NT2/D1 (cell line): Measurements from ENCODE around the gene PLPP6.

Experiments used
- DNase-seq: peaks from one replicate; pipeline ENCODE4 v3.0.0-alpha.2; 2011; ENCODE audit warnings: low read depth, low spot score
- H3K27me3 ChIP-seq: 2 replicates; pipeline ENCODE4 v1.6.0; 2011; ENCODE audit warnings: mild to moderate bottlenecking; ENCODE audit not compliant: insufficient read length, insufficient read depth
- H3K36me3 ChIP-seq: 2 replicates; pipeline ENCODE4 v1.6.1; 2011; ENCODE audit warnings: mild to moderate bottlenecking, low read length, mixed read lengths; ENCODE audit not compliant: insufficient read depth, insufficient read length
- H3K4me1 ChIP-seq: 2 replicates; pipeline ENCODE4 v1.5.1; 2011; ENCODE audit not compliant: insufficient read depth, insufficient read length
- H3K4me3 ChIP-seq: 2 replicates; pipeline ENCODE4 v1.5.1; 2011; ENCODE audit warnings: low read depth; ENCODE audit not compliant: insufficient read length
- H3K9ac ChIP-seq: 2 replicates; pipeline ENCODE4 v1.6.0; 2011; ENCODE audit warnings: low read depth; ENCODE audit not compliant: insufficient read length
- H3K9me3 ChIP-seq: 2 replicates; pipeline ENCODE4 v1.5.1; 2011; ENCODE audit warnings: mild to moderate bottlenecking, low read length; ENCODE audit not compliant: insufficient read depth
- SUZ12 ChIP-seq: IDR thresholded peaks from 2 replicates; pipeline ENCODE4 v1.6.1; 2011; ENCODE audit not compliant: insufficient read length, insufficient read depth; ENCODE audit errors: extremely low read depth
- YY1 ChIP-seq: IDR thresholded peaks from 2 replicates; pipeline ENCODE4 v1.6.1; 2011; ENCODE audit not compliant: insufficient read length, insufficient read depth
- ZNF274 ChIP-seq: IDR thresholded peaks from 2 replicates; pipeline ENCODE4 v1.6.1; 2011; ENCODE audit warnings: mild to moderate bottlenecking, low read depth, low read length

Gene PLPP6

GRCh38 chr9:4680750-4681149 lies 18.7 kb downstream of the PLPP6 start:
- Histone ChIP-seq H3K27me3 (no peaks in the 10 kb centered on the region), H3K4me1 (no peaks in the 10 kb centered on the region), H3K4me3 (peak overlapping the region; percentile 90), H3K9ac (peak overlapping the region; percentile 92), H3K9me3 (no peaks in the 10 kb centered on the region), H3K36me3 (peaks cover 14% of the 10 kb centered on the region)
- no peak for DNase-seq
- no peak for TF ChIP-seq SUZ12
- no peak for TF ChIP-seq YY1
- TF ChIP-seq ZNF274 = no peak

- peaks cover 30% of the 10 kb centered on the region for H3K36me3 ChIP-seq
- H3K4me1 ChIP-seq = no peaks in the 10 kb centered on the region
- H3K9me3 ChIP-seq = no peaks in the 10 kb centered on the region
- TF ChIP-seq YY1 (no peak), SUZ12 (no peak), ZNF274 (no peak)
- H3K27me3 ChIP-seq = no peaks in the 10 kb centered on the region
- DNase-seq = no peak
- no peak overlapping the region for H3K9ac ChIP-seq
- H3K4me3 ChIP-seq = no peak overlapping the region
Measured at GRCh38 chr9:4684820-4685219, 22.7 kb downstream of the PLPP6 start.

GRCh38 chr9:4686112-4686511 lies 24.0 kb downstream of the PLPP6 start:
- Histone ChIP-seq H3K4me3 (no peak overlapping the region), H3K9ac (no peak overlapping the region), H3K9me3 (no peaks in the 10 kb centered on the region), H3K36me3 (peaks cover 41% of the 10 kb centered on the region), H3K4me1 (no peaks in the 10 kb centered on the region), H3K27me3 (no peaks in the 10 kb centered on the region)
- no peak for DNase-seq
- TF ChIP-seq ZNF274 (no peak), YY1 (no peak), SUZ12 (no peak)

GRCh38 chr9:4686584-4686983 lies 24.5 kb downstream of the PLPP6 start:
- no peak for DNase-seq
- Histone ChIP-seq H3K9me3 (no peaks in the 10 kb centered on the region), H3K36me3 (peaks cover 45% of the 10 kb centered on the region), H3K4me3 (no peak overlapping the region), H3K4me1 (no peaks in the 10 kb centered on the region), H3K9ac (no peak overlapping the region), H3K27me3 (no peaks in the 10 kb centered on the region)
- TF ChIP-seq YY1 = no peak
- no peak for TF ChIP-seq SUZ12
- no peak for TF ChIP-seq ZNF274

- no peak for DNase-seq
- Histone ChIP-seq H3K4me1 (no peaks in the 10 kb centered on the region), H3K9ac (no peak overlapping the region), H3K9me3 (no peaks in the 10 kb centered on the region), H3K4me3 (no peak overlapping the region), H3K36me3 (peaks cover 45% of the 10 kb centered on the region), H3K27me3 (no peaks in the 10 kb centered on the region)
- no peak for TF ChIP-seq SUZ12
- TF ChIP-seq ZNF274 = no peak
- no peak for TF ChIP-seq YY1
Measured at GRCh38 chr9:4689021-4689420, 26.9 kb downstream of the PLPP6 start.

- no peak overlapping the region for H3K4me3 ChIP-seq
- no peaks in the 10 kb centered on the region for H3K9me3 ChIP-seq
- H3K9ac ChIP-seq = no peak overlapping the region
- no peaks in the 10 kb centered on the region for H3K4me1 ChIP-seq
- H3K36me3 ChIP-seq = peaks cover 50% of the 10 kb centered on the region
- DNase-seq = no peak
- TF ChIP-seq SUZ12 (no peak), ZNF274 (no peak), YY1 (no peak)
- H3K27me3 ChIP-seq = no peaks in the 10 kb centered on the region
Measured at GRCh38 chr9:4689687-4690104, 27.6 kb downstream of the PLPP6 start.

GRCh38 chr9:4690144-4690543 lies 28.1 kb downstream of the PLPP6 start:
- peaks cover 48% of the 10 kb centered on the region for H3K36me3 ChIP-seq
- no peak for DNase-seq
- no peak overlapping the region for H3K4me3 ChIP-seq
- TF ChIP-seq ZNF274 = no peak
- TF ChIP-seq YY1 = no peak
- no peak for TF ChIP-seq SUZ12
- H3K27me3 ChIP-seq = no peaks in the 10 kb centered on the region
- H3K9ac ChIP-seq = no peak overlapping the region
- no peaks in the 10 kb centered on the region for H3K9me3 ChIP-seq
- no peaks in the 10 kb centered on the region for H3K4me1 ChIP-seq

GRCh38 chr9:4691795-4692194 lies 29.7 kb downstream of the PLPP6 start:
- TF ChIP-seq SUZ12 = no peak
- TF ChIP-seq YY1 = no peak
- no peak for TF ChIP-seq ZNF274
- DNase-seq = no peak
- Histone ChIP-seq H3K4me1 (no peaks in the 10 kb centered on the region), H3K27me3 (no peaks in the 10 kb centered on the region), H3K9ac (no peak overlapping the region), H3K9me3 (no peaks in the 10 kb centered on the region), H3K36me3 (peaks cover 36% of the 10 kb centered on the region), H3K4me3 (no peak overlapping the region)
